Loucy (cell line): Measurements from ENCODE around the gene FAM185A.

Experiments used
- H2AFZ ChIP-seq: fragments of 200-600 bp; sonication (generic); 2 replicates; pipeline ENCODE4 v1.6.0; 2016; ENCODE audit warnings: antibody characterized with exemption, mild to moderate bottlenecking, low read length, moderate library complexity
- H3F3A ChIP-seq: fragments of 200-600 bp; 2 replicates; pipeline ENCODE4 v1.6.0; 2016; ENCODE audit warnings: antibody characterized with exemption, low read depth, mild to moderate bottlenecking
- H3K27me3 ChIP-seq: fragments of 200-600 bp; sonication (generic); 2 replicates; pipeline ENCODE4 v1.6.1; 2014; ENCODE audit warnings: low read length, mild to moderate bottlenecking; ENCODE audit not compliant: insufficient read depth, poor library complexity, severe bottlenecking
- H3K36me3 ChIP-seq: fragments of 200-600 bp; sonication (generic); 2 replicates; pipeline ENCODE4 v1.6.1; 2016; ENCODE audit warnings: low read length; ENCODE audit not compliant: insufficient read depth
- H3K4me1 ChIP-seq: fragments of 200-600 bp; sonication (generic); 2 replicates; pipeline ENCODE4 v1.5.1; 2014; ENCODE audit warnings: low read length, mild to moderate bottlenecking; ENCODE audit not compliant: insufficient read depth, poor library complexity, severe bottlenecking
- H3K4me2 ChIP-seq: fragments of 200-600 bp; sonication (generic); 2 replicates; pipeline ENCODE4 v1.6.0; 2014; ENCODE audit warnings: antibody characterized with exemption, low read length, low read depth, mild to moderate bottlenecking; ENCODE audit not compliant: poor library complexity, severe bottlenecking
- H3K4me3 ChIP-seq: fragments of 200-600 bp; sonication (generic); 2 replicates; pipeline ENCODE4 v1.5.1; 2014; ENCODE audit warnings: low read length, mild to moderate bottlenecking, mixed read lengths; ENCODE audit not compliant: poor library complexity, severe bottlenecking
- H3K79me2 ChIP-seq: fragments of 200-600 bp; sonication (generic); 2 replicates; pipeline ENCODE4 v1.6.1; 2014; ENCODE audit warnings: low read length; ENCODE audit not compliant: insufficient read depth
- H3K9ac ChIP-seq: fragments of 200-600 bp; sonication (generic); 2 replicates; pipeline ENCODE4 v1.6.0; 2014; ENCODE audit warnings: mild to moderate bottlenecking, low read depth, low read length, moderate library complexity; ENCODE audit not compliant: poor library complexity, severe bottlenecking
- H3K9me2 ChIP-seq: fragments of 200-600 bp; sonication (generic); replicated peaks from 2 replicates; pipeline ENCODE4 v1.6.1; 2016; ENCODE audit warnings: low read depth, low read length, mixed read lengths
- H3K9me3 ChIP-seq: fragments of 200-600 bp; sonication (generic); 2 replicates; pipeline ENCODE4 v1.6.1; 2014; ENCODE audit warnings: mild to moderate bottlenecking, antibody characterized with exemption, low read length, low read depth; ENCODE audit not compliant: insufficient read depth
- H4K20me1 ChIP-seq: fragments of 200-600 bp; sonication (generic); 2 replicates; pipeline ENCODE4 v1.6.0; 2014; ENCODE audit warnings: antibody characterized with exemption, low read length, mild to moderate bottlenecking; ENCODE audit not compliant: insufficient read depth, poor library complexity, severe bottlenecking
- CTCF ChIP-seq: fragments of 200-600 bp; sonication (generic); conservative IDR thresholded peaks from 2 replicates; pipeline ENCODE4 v1.5.1; 2014; ENCODE audit warnings: mild to moderate bottlenecking, antibody characterized with exemption, low read length
- EZH2phosphoT487 ChIP-seq: fragments of 200-600 bp; IDR thresholded peaks from 2 replicates; pipeline ENCODE4 v1.6.1; 2018; ENCODE audit warnings: antibody characterized with exemption, mild to moderate bottlenecking, moderate library complexity, borderline replicate concordance

Gene FAM185A

GRCh38 chr7:102823390-102824119 is 74.8 kb downstream of the FAM185A start:
- Histone ChIP-seq H2AFZ (no peak overlapping the region), H3K27me3 (no peaks in the 10 kb centered on the region), H3F3A (no peaks in the 10 kb centered on the region), H3K9me3 (no peaks in the 10 kb centered on the region), H3K9ac (no peak overlapping the region), H3K4me2 (no peak overlapping the region), H3K9me2 (no peaks in the 10 kb centered on the region), H3K36me3 (no peaks in the 10 kb centered on the region), H3K4me1 (no peaks in the 10 kb centered on the region), H3K79me2 (no peaks in the 10 kb centered on the region), H4K20me1 (no peaks in the 10 kb centered on the region), H3K4me3 (no peak overlapping the region)
- TF ChIP-seq EZH2phosphoT487 (no peak), CTCF (no peak)

GRCh38 chr7:102828286-102828685 is 79.5 kb downstream of the FAM185A start:
- Histone ChIP-seq H3K36me3 (no peaks in the 10 kb centered on the region), H2AFZ (no peak overlapping the region), H3K4me3 (no peak overlapping the region), H3F3A (no peaks in the 10 kb centered on the region), H3K4me1 (no peaks in the 10 kb centered on the region), H3K9me3 (no peaks in the 10 kb centered on the region), H3K9ac (no peak overlapping the region), H3K27me3 (no peaks in the 10 kb centered on the region), H3K4me2 (no peak overlapping the region), H4K20me1 (no peaks in the 10 kb centered on the region), H3K79me2 (no peaks in the 10 kb centered on the region), H3K9me2 (no peaks in the 10 kb centered on the region)
- TF ChIP-seq CTCF (no peak), EZH2phosphoT487 (no peak)

GRCh38 chr7:102829075-102829474 is 80.3 kb downstream of the FAM185A start:
- Histone ChIP-seq H3K9me2 (no peaks in the 10 kb centered on the region), H3K9ac (no peak overlapping the region), H3K4me1 (no peaks in the 10 kb centered on the region), H3K4me3 (no peak overlapping the region), H2AFZ (no peak overlapping the region), H4K20me1 (no peaks in the 10 kb centered on the region), H3K9me3 (no peaks in the 10 kb centered on the region), H3K36me3 (no peaks in the 10 kb centered on the region), H3K4me2 (no peak overlapping the region), H3K27me3 (no peaks in the 10 kb centered on the region), H3K79me2 (no peaks in the 10 kb centered on the region), H3F3A (no peaks in the 10 kb centered on the region)
- no peak for TF ChIP-seq EZH2phosphoT487
- no peak for TF ChIP-seq CTCF
